Measurements from ENCODE around the gene ALG6. TPM values are rescaled to one million over a fixed set of nuclear protein-coding genes. Genes with fewer than 3 reads are reported as not detected.
"Not testable (repeated sequence)": the region's sequence is repeated elsewhere in the genome, so short reads cannot be mapped to it uniquely, and the experiment has no call there.

Gene ALG6
- total RNA-seq, 2 experiments from 2014 or later: 23.1 to 25.6 TPM

GRCh38 chr1:63429281-63429680, 61.9 kb downstream of the ALG6 start:
- no peaks in the 10 kb centered on the region for H3K27me3 Mint-ChIP-seq (ENCODE audit: low read depth)
- CTCF ChIA-PET: no interaction called here
- POLR2A ChIA-PET: no interaction called here
- DNase-seq (no peak), ATAC-seq (no peak)
- H3K4me3 Mint-ChIP-seq: no peak overlapping the region
- peaks cover 11% of the 10 kb centered on the region for H3K9me3 Mint-ChIP-seq (ENCODE audit: insufficient read depth)
- H3K27ac Mint-ChIP-seq: no peak overlapping the region
- H3K4me1 Mint-ChIP-seq (ENCODE audit: low read depth): no peaks in the 10 kb centered on the region
- H3K36me3 Mint-ChIP-seq (ENCODE audit: low read depth): peaks cover 28% of the 10 kb centered on the region

DNA sequence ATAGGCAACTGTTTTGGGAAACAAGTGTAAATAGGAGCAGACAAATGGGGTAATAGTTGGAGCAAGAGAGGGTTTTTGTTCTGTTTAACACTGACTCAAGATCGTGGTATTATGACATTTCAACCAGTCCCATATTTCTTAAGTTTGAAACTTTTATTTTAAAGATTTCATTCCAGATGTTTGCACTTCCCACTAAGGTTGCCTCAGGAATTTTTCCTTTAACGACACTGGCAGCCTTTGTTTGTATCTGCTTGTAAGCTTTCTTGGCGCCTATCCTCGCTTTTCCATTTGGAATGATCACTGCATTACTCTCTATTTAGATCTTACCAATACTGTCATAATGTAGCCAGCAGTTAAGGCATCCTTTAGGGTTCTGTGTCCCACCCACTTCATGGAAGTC, 67.7 kb downstream of the ALG6 start:
- no peak overlapping the region for H3K27ac Mint-ChIP-seq
- H3K27me3 Mint-ChIP-seq (ENCODE audit: low read depth): no peaks in the 10 kb centered on the region
- peaks cover 5% of the 10 kb centered on the region for H3K4me1 Mint-ChIP-seq (ENCODE audit: low read depth)
- peaks cover 32% of the 10 kb centered on the region for H3K36me3 Mint-ChIP-seq (ENCODE audit: low read depth)
- ChIA-PET CTCF (no interaction called here), POLR2A (no interaction called here)
- H3K9me3 Mint-ChIP-seq (ENCODE audit: insufficient read depth): peaks cover 4% of the 10 kb centered on the region
- DNase-seq (no peak), ATAC-seq (no peak)
- H3K4me3 Mint-ChIP-seq: no peak overlapping the region

GRCh38 chr1:63442141-63442475, 74.7 kb downstream of the ALG6 start:
- Mint-ChIP-seq H3K4me1 (ENCODE audit: low read depth) (no peaks in the 10 kb centered on the region), H3K36me3 (ENCODE audit: low read depth) (peaks cover 6% of the 10 kb centered on the region), H3K27me3 (ENCODE audit: low read depth) (no peaks in the 10 kb centered on the region), H3K4me3 (no peak overlapping the region), H3K9me3 (ENCODE audit: insufficient read depth) (no peaks in the 10 kb centered on the region), H3K27ac (no peak overlapping the region)
- ATAC-seq: no peak
- ChIA-PET POLR2A (no interaction called here), CTCF (interaction anchor here (0.6 to 1.5 kb wide), 5 partner anchors 27 to 252 kb away, joined by 3 to 4 read pairs (median 3); no protein-coding TSS in a partner anchor)
- no peak for DNase-seq

GRCh38 chr1:63448731-63449246, 81.4 kb downstream of the ALG6 start:
- ATAC-seq (no peak), DNase-seq (no peak)
- POLR2A ChIA-PET: no interaction called here
- Mint-ChIP-seq H3K27me3 (ENCODE audit: low read depth) (no peaks in the 10 kb centered on the region), H3K4me3 (no peak overlapping the region), H3K9me3 (ENCODE audit: insufficient read depth) (no peaks in the 10 kb centered on the region), H3K4me1 (ENCODE audit: low read depth) (no peaks in the 10 kb centered on the region), H3K27ac (no peak overlapping the region), H3K36me3 (ENCODE audit: low read depth) (peaks cover 7% of the 10 kb centered on the region)
- CTCF ChIA-PET: no interaction called here

- peaks cover 7% of the 10 kb centered on the region for H3K36me3 Mint-ChIP-seq (ENCODE audit: low read depth)
- no peaks in the 10 kb centered on the region for H3K4me1 Mint-ChIP-seq (ENCODE audit: low read depth)
- CTCF ChIA-PET: no interaction called here
- no peaks in the 10 kb centered on the region for H3K9me3 Mint-ChIP-seq (ENCODE audit: insufficient read depth)
- DNase-seq (no peak), ATAC-seq (no peak)
- POLR2A ChIA-PET: no interaction called here
- H3K4me3 Mint-ChIP-seq: no peak overlapping the region
- no peaks in the 10 kb centered on the region for H3K27me3 Mint-ChIP-seq (ENCODE audit: low read depth)
- H3K27ac Mint-ChIP-seq: no peak overlapping the region
Measured at GRCh38 chr1:63450416-63450815, 83.0 kb downstream of the ALG6 start.

DNA sequence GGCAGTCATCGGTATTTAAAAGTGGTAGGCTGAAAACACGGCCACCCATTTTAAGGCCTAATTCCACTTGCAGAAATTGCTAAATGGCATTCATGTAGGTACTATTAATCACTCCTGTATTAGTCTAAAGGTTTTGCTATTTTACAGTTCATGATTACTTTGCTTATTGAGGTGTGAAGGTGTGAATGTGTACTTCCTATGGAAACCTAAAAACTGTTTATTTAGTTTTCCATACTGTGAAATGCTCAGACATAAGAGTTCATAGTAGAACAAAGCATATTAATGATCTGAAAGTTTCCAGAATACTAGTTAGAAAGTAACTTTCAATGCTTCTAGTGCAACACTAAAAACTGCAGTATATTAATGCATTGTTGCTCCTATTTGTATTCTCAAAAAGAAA, 85.8 kb downstream of the ALG6 start:
- Mint-ChIP-seq H3K4me1 (ENCODE audit: low read depth) (no peaks in the 10 kb centered on the region), H3K9me3 (ENCODE audit: insufficient read depth) (no peaks in the 10 kb centered on the region), H3K4me3 (no peak overlapping the region), H3K27me3 (ENCODE audit: low read depth) (no peaks in the 10 kb centered on the region), H3K36me3 (ENCODE audit: low read depth) (peaks cover 17% of the 10 kb centered on the region), H3K27ac (no peak overlapping the region)
- DNase-seq: no peak
- CTCF ChIA-PET: no interaction called here
- ATAC-seq: no peak
- POLR2A ChIA-PET: no interaction called here

GRCh38 chr1:63454269-63454668, 86.8 kb downstream of the ALG6 start:
- Mint-ChIP-seq H3K4me3 (no peak overlapping the region), H3K36me3 (ENCODE audit: low read depth) (peaks cover 22% of the 10 kb centered on the region), H3K27me3 (ENCODE audit: low read depth) (no peaks in the 10 kb centered on the region), H3K27ac (no peak overlapping the region), H3K4me1 (ENCODE audit: low read depth) (no peaks in the 10 kb centered on the region), H3K9me3 (ENCODE audit: insufficient read depth) (no peaks in the 10 kb centered on the region)
- no peak for ATAC-seq
- POLR2A ChIA-PET: no interaction called here
- CTCF ChIA-PET: no interaction called here
- DNase-seq: no peak

DNA sequence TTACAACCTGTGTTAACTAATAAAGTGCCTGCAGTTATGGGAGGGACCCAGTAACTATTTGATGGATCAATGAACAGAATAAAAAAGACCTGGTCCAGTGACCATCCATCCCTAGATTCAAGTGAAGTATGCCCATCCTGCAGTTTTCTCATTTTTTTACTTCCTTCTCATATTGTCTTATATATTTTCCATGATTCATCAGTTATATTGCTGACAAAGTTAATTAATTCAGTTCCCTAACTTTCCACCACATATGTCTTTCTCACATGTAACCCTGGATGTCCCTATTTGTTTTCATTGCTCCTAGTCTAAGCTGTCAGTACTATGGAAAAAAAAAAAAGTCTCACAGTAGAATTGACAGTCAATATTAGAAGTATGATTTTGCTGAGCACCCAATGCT, 91.3 kb downstream of the ALG6 start:
- POLR2A ChIA-PET: no interaction called here
- Mint-ChIP-seq H3K27me3 (ENCODE audit: low read depth) (no peaks in the 10 kb centered on the region), H3K4me1 (ENCODE audit: low read depth) (peaks cover 4% of the 10 kb centered on the region), H3K4me3 (no peak overlapping the region), H3K9me3 (ENCODE audit: insufficient read depth) (peaks cover 15% of the 10 kb centered on the region), H3K27ac (no peak overlapping the region), H3K36me3 (ENCODE audit: low read depth) (peaks cover 43% of the 10 kb centered on the region)
- CTCF ChIA-PET: interaction anchor here (1.3 kb wide), 1 partner anchor 13 kb away, joined by 4 read pairs; no protein-coding TSS in a partner anchor
- ATAC-seq (no peak), DNase-seq (no peak)

GRCh38 chr1:63461661-63462230, 94.3 kb downstream of the ALG6 start:
- ChIA-PET POLR2A (interaction anchor here (0.6 kb wide), 1 partner anchor 498 kb away, joined by 3 read pairs; no protein-coding TSS in a partner anchor), CTCF (interaction anchor here (1.0 kb wide), 2 partner anchors 25 to 76 kb away, joined by 3 to 6 read pairs; no protein-coding TSS in a partner anchor)
- peaks cover 51% of the 10 kb centered on the region for H3K36me3 Mint-ChIP-seq (ENCODE audit: low read depth)
- DNase-seq (no peak), ATAC-seq (no peak)
- H3K4me1 Mint-ChIP-seq (ENCODE audit: low read depth): peaks cover 4% of the 10 kb centered on the region
- no peak overlapping the region for H3K27ac Mint-ChIP-seq
- H3K9me3 Mint-ChIP-seq (ENCODE audit: insufficient read depth): peaks cover 15% of the 10 kb centered on the region
- H3K4me3 Mint-ChIP-seq: no peak overlapping the region
- H3K27me3 Mint-ChIP-seq (ENCODE audit: low read depth): no peaks in the 10 kb centered on the region

DNA sequence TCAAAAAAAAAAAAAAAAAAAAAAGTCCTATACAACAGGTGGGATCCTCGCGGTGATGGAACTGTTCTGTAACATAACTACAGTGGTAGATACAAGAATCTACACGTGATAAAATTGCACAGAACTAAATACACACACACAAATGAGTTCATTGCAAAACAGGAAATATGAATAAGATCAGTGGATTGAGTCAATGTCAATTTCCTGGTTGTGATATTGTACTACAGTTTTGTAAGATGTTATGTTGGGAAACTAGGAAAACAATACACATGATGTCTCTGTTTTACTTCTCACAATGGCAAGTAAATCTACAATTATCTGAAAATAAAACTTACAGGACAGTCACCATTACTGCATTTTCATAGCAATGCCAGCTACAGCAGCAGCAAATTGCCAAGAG, 95.8 kb downstream of the ALG6 start:
- Mint-ChIP-seq H3K4me1 (ENCODE audit: low read depth) (peaks cover 4% of the 10 kb centered on the region), H3K27me3 (ENCODE audit: low read depth) (no peaks in the 10 kb centered on the region), H3K36me3 (ENCODE audit: low read depth) (peaks cover 41% of the 10 kb centered on the region), H3K9me3 (ENCODE audit: insufficient read depth) (peaks cover 15% of the 10 kb centered on the region), H3K27ac (no peak overlapping the region), H3K4me3 (no peak overlapping the region)
- no peak for ATAC-seq
- ChIA-PET CTCF (no interaction called here), POLR2A (no interaction called here)
- DNase-seq: no peak

GRCh38 chr1:63466181-63466580, 98.8 kb downstream of the ALG6 start:
- DNase-seq (no peak), ATAC-seq (no peak)
- H3K27me3 Mint-ChIP-seq (ENCODE audit: low read depth): no peaks in the 10 kb centered on the region
- peaks cover 4% of the 10 kb centered on the region for H3K4me1 Mint-ChIP-seq (ENCODE audit: low read depth)
- H3K27ac Mint-ChIP-seq: no peak overlapping the region
- H3K9me3 Mint-ChIP-seq (ENCODE audit: insufficient read depth): peaks cover 14% of the 10 kb centered on the region
- ChIA-PET CTCF (interaction anchor here (0.9 kb wide), 1 partner anchor 83 kb away, joined by 3 read pairs; no protein-coding TSS in a partner anchor), POLR2A (no interaction called here)
- H3K4me3 Mint-ChIP-seq: no peak overlapping the region
- peaks cover 41% of the 10 kb centered on the region for H3K36me3 Mint-ChIP-seq (ENCODE audit: low read depth)

DNA sequence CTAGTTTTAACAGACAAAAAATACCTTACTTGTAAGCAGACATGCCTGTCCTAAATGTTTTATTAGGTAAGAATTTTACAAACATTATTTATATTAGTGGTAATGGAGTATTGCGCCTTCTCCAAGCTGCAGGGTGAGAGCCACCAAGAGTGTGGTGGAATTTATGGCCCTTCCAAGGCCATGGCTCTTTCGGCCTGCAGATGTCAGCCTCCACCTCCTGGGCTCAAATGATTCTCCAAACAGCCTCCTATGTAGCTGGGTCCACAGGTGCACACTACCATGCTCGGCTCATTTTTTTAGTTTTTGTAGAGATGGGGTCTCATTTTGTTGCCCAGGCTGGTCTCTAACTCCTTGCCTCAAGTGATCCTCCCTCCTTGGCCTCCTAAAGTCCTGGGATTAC, 99.3 kb downstream of the ALG6 start:
- H3K4me3 Mint-ChIP-seq: no peak overlapping the region
- ChIA-PET POLR2A (no interaction called here), CTCF (interaction anchor here (0.9 kb wide), 1 partner anchor 83 kb away, joined by 3 read pairs; no protein-coding TSS in a partner anchor)
- no peak overlapping the region for H3K27ac Mint-ChIP-seq
- ATAC-seq (no peak), DNase-seq (no peak)
- peaks cover 38% of the 10 kb centered on the region for H3K36me3 Mint-ChIP-seq (ENCODE audit: low read depth)
- H3K27me3 Mint-ChIP-seq (ENCODE audit: low read depth): no peaks in the 10 kb centered on the region
- H3K9me3 Mint-ChIP-seq (ENCODE audit: insufficient read depth): peaks cover 8% of the 10 kb centered on the region
- peaks cover 4% of the 10 kb centered on the region for H3K4me1 Mint-ChIP-seq (ENCODE audit: low read depth)

GRCh38 chr1:63468683-63469082, 101.3 kb downstream of the ALG6 start:
- H3K4me3 Mint-ChIP-seq; DNase-seq; H3K4me1 Mint-ChIP-seq (ENCODE audit: low read depth); H3K27me3 Mint-ChIP-seq (ENCODE audit: low read depth); POLR2A ChIA-PET; H3K27ac Mint-ChIP-seq; ATAC-seq; H3K9me3 Mint-ChIP-seq (ENCODE audit: insufficient read depth): not testable (repeated sequence)
- CTCF ChIA-PET: interaction anchor here (0.6 kb wide), 1 partner anchor 776 kb away, joined by 6 read pairs; no protein-coding TSS in a partner anchor
- H3K36me3 Mint-ChIP-seq (ENCODE audit: low read depth): peaks cover 26% of the 10 kb centered on the region
